NT2/D1 (cell line): ENCODE data around the gene GEMIN7.

ENCODE experiments used
- SUZ12 ChIP-seq: IDR thresholded peaks from 2 replicates; pipeline ENCODE4 v1.6.1; 2011; ENCODE audit not compliant: insufficient read length, insufficient read depth; ENCODE audit errors: extremely low read depth
- YY1 ChIP-seq: IDR thresholded peaks from 2 replicates; pipeline ENCODE4 v1.6.1; 2011; ENCODE audit not compliant: insufficient read length, insufficient read depth
- ZNF274 ChIP-seq: IDR thresholded peaks from 2 replicates; pipeline ENCODE4 v1.6.1; 2011; ENCODE audit warnings: mild to moderate bottlenecking, low read depth, low read length

GRCh38 chr19:45079063-45079910 is at the start of gene GEMIN7:
- TF ChIP-seq YY1 (no peak), SUZ12 (no peak), ZNF274 (no peak)
